K562 (cell line): ENCODE measurements around the gene IPO9. TPM values are rescaled to one million over a fixed set of nuclear protein-coding genes. Genes with fewer than 3 reads are reported as not detected.

Experiments
- EGR1 ChIP-seq: fragments of 450-650 bp; conservative IDR thresholded peaks from 2 replicates; pipeline ENCODE4 v1.6.1; 2017; ENCODE audit warnings: mild to moderate bottlenecking
- MBD2 ChIP-seq: sonication (generic); IDR thresholded peaks from 2 replicates; pipeline ENCODE4 v1.6.1; 2016; ENCODE audit warnings: low read depth, borderline replicate concordance
- MTA3 ChIP-seq: fragments of 450-650 bp; formaldehyde crosslinking; IDR thresholded peaks from 2 replicates; pipeline ENCODE4 v1.6.1; 2017; ENCODE audit warnings: mild to moderate bottlenecking, borderline replicate concordance
- NRF1 ChIP-seq, 2 experiments: fragments of 450-650 bp; IDR thresholded peaks in 1 of 2; conservative IDR thresholded peaks in 1 of 2; 2 replicates each; pipeline ENCODE4 v1.6.1; 2014; ENCODE audit warnings: mild to moderate bottlenecking in 2 of 2
- RBM39 ChIP-seq: fragments of 200-400 bp; formaldehyde crosslinking; optimal IDR thresholded peaks from 2 replicates; pipeline ENCODE3; 2018; ENCODE audit warnings: low read depth, low read length
- TOE1 ChIP-seq, 2 experiments: fragments of 450-650 bp in 1 of 2; sonication (generic) in 1 of 2; formaldehyde crosslinking in 1 of 2; IDR thresholded peaks; 2 replicates each; pipeline versions ENCODE4 v1.7.1 to v1.8.0; 2016 to 2022; ENCODE audit warnings: borderline replicate concordance in 2 of 2, mild to moderate bottlenecking in 2 of 2, antibody characterized with exemption in 1 of 2, inconsistent platforms in 1 of 2, low read depth in 1 of 2, missing genetic modification reagents in 1 of 2, moderate library complexity in 1 of 2
- WHSC1 ChIP-seq: IDR thresholded peaks from one replicate; pipeline ENCODE4 v1.6.1; 2012; ENCODE audit warnings: low read length, control low read depth, inconsistent platforms
- ZKSCAN8 ChIP-seq: fragments of 200-800 bp; sonication (Bioruptor generic); IDR thresholded peaks from 2 replicates; pipeline ENCODE4 v1.6.1; 2016; ENCODE audit warnings: missing genetic modification characterization, missing compliant biosample characterization
- ZNF239 ChIP-seq: fragments of 250-450 bp; sonication (Bioruptor Pico); IDR thresholded peaks from 2 replicates; pipeline ENCODE4 v1.4.0; 2020; ENCODE audit warnings: mild to moderate bottlenecking
- ZNF696 ChIP-seq: fragments of 250-450 bp; sonication (Bioruptor Pico); conservative IDR thresholded peaks from 2 replicates; pipeline ENCODE4 v1.4.0; 2020; ENCODE audit warnings: mild to moderate bottlenecking, moderate library complexity
- polyA plus RNA-seq, 8 experiments: library from polyadenylated mRNA; depleted of rRNA in 4 of 8; stranded (reverse) in 5 of 8; unstranded in 3 of 8; fragments of >200 nt; fragmentation: Nextera tagmentation in 2 of 8; fragmentation: Illumina TruSeq in 1 of 8; extraction: Ambion mirVana in 2 of 8; extraction: Trizol in 1 of 8; gene quantifications; 2 replicates each; pipeline versions ENCODE4 v1.2.1 to v1.2.3, GENCODE V29; 2011 to 2014; ENCODE audit warnings: inconsistent platforms in 1 of 8, missing spikeins in 1 of 8
- total RNA-seq, 7 experiments: library from RNA; depleted of rRNA in 6 of 7; stranded (reverse); fragments of >200 nt in 6 of 7; fragmentation: Illumina TruSeq in 2 of 7; extraction: Trizol in 2 of 7; gene quantifications; 2 replicates each; pipeline versions ENCODE4 v1.2.1 to v1.2.3, GENCODE V29; 2011 to 2021; ENCODE audit warnings: low replicate concordance in 1 of 7
- TF ChIP-seq, protein P1 (sequence below): fragments of 450-650 bp; IDR thresholded peaks from 2 replicates; pipeline ENCODE4 v1.6.1; 2018; ENCODE audit not compliant: partially characterized antibody
- TF ChIP-seq, protein P2 (sequence below): sonication (generic); formaldehyde crosslinking; IDR thresholded peaks from 2 replicates; pipeline ENCODE4 v1.8.0; 2022; ENCODE audit warnings: missing genetic modification reagents, mild to moderate bottlenecking, moderate library complexity, borderline replicate concordance
- TF ChIP-seq, protein P3 (sequence below): sonication (generic); formaldehyde crosslinking; IDR thresholded peaks from 2 replicates; pipeline ENCODE4 v1.8.0; 2022; ENCODE audit warnings: mild to moderate bottlenecking, low read depth, missing genetic modification reagents
- TF ChIP-seq, protein P4 (sequence below): fragments of 200-800 bp; sonication (Bioruptor generic); IDR thresholded peaks from 2 replicates; pipeline ENCODE4 v1.6.1; 2017; ENCODE audit warnings: missing genetic modification characterization, missing compliant biosample characterization
- TF ChIP-seq, protein P5 (sequence below): sonication (generic); formaldehyde crosslinking; IDR thresholded peaks from 2 replicates; pipeline ENCODE4 v1.8.1; 2023; ENCODE audit warnings: mild to moderate bottlenecking, missing genetic modification reagents

IPO9 gene
- total and polyA plus RNA-seq, 9 of the 15 experiments (the other 6 are each of a cell fraction or from before 2014, with no cell fraction given): 27.9 to 78.6 (median 43.9) TPM

DNA sequence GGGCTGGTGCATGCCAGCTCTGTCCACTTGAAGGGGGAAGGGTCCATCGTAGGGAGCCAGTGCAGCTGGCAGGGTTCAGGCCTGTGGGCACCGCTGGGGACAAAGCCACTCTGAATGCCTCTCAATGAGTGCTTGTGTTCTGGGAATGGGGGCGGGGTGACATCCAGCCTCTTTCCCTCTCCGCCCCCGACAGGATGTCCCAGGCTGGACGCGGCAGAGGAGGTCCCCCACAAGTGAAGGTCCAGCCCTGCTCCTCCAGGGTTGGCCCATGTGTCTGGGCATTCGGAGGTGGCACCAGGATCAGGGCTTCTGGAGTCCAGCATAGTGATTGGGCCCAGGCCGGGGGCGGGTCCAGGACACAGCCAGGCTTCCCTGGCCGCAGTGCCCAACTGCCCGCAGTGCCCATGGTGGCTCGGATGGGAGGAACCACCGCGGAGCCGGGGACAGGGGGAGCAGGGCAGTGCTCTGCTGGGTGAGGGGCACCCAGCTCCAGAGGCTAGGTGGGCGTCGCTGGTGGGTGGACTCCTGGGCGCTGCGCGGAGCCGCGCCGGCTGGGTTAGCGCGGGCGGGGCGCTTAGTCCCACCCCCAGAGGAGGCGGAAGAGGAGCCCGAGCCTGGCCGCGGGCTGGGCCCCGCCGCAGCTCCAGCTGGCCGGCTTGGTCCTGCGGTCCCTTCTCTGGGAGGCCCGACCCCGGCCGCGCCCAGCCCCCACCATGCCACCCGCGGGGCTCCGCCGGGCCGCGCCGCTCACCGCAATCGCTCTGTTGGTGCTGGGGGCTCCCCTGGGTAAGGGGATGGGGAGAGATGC, 59.5 kb downstream of the IPO9 start, which contains the start of gene SHISA4 (continued):
- TF ChIP-seq, protein P1, sequence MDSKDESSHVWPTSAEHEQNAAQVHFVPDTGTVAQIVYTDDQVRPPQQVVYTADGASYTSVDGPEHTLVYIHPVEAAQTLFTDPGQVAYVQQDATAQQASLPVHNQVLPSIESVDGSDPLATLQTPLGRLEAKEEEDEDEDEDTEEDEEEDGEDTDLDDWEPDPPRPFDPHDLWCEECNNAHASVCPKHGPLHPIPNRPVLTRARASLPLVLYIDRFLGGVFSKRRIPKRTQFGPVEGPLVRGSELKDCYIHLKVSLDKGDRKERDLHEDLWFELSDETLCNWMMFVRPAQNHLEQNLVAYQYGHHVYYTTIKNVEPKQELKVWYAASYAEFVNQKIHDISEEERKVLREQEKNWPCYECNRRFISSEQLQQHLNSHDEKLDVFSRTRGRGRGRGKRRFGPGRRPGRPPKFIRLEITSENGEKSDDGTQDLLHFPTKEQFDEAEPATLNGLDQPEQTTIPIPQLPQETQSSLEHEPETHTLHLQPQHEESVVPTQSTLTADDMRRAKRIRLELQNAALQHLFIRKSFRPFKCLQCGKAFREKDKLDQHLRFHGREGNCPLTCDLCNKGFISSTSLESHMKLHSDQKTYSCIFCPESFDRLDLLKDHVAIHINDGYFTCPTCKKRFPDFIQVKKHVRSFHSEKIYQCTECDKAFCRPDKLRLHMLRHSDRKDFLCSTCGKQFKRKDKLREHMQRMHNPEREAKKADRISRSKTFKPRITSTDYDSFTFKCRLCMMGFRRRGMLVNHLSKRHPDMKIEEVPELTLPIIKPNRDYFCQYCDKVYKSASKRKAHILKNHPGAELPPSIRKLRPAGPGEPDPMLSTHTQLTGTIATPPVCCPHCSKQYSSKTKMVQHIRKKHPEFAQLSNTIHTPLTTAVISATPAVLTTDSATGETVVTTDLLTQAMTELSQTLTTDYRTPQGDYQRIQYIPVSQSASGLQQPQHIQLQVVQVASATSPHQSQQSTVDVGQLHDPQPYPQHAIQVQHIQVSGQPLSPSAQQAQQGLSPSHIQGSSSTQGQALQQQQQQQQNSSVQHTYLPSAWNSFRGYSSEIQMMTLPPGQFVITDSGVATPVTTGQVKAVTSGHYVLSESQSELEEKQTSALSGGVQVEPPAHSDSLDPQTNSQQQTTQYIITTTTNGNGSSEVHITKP: peak; percentile 68
- TF ChIP-seq, protein P2, sequence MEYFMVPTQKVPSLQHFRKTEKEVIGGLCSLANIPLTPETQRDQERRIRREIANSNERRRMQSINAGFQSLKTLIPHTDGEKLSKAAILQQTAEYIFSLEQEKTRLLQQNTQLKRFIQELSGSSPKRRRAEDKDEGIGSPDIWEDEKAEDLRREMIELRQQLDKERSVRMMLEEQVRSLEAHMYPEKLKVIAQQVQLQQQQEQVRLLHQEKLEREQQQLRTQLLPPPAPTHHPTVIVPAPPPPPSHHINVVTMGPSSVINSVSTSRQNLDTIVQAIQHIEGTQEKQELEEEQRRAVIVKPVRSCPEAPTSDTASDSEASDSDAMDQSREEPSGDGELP (CRISPR knock-in tag): peak; percentile 64; the same call in 1 of the 2 replicates
- no peak for TF ChIP-seq MBD2
- TF ChIP-seq ZNF696: no peak
- TF ChIP-seq RBM39: no peak
- TF ChIP-seq EGR1: peak; percentile 74
- no peak for TF ChIP-seq ZKSCAN8
- TF ChIP-seq, protein P3, sequence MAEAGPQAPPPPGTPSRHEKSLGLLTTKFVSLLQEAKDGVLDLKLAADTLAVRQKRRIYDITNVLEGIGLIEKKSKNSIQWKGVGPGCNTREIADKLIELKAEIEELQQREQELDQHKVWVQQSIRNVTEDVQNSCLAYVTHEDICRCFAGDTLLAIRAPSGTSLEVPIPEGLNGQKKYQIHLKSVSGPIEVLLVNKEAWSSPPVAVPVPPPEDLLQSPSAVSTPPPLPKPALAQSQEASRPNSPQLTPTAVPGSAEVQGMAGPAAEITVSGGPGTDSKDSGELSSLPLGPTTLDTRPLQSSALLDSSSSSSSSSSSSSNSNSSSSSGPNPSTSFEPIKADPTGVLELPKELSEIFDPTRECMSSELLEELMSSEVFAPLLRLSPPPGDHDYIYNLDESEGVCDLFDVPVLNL: 0 out of 2 replicates have a peak, but pooled peaks have one; percentile 49
- TF ChIP-seq NRF1 (conservative IDR thresholded peaks at IDR 0.05 in 1 of 2, IDR thresholded peaks at IDR 0.05 in 1 of 2): peak; percentile 34 to 63; a peak in 3 of 4 replicates
- TF ChIP-seq TOE1 (IDR thresholded peaks at IDR 0.05; ENCODE audit: borderline replicate concordance): no peak
- peak; percentile 63; the same call in 1 of the 2 replicates for TF ChIP-seq TOE1 (CRISPR knock-in tag; IDR thresholded peaks at IDR 0.05; ENCODE audit: borderline replicate concordance, low read depth)
- TF ChIP-seq WHSC1: no peak
- TF ChIP-seq MTA3: peak; percentile 70; the same call in 1 of the 2 replicates
- TF ChIP-seq ZNF239 (CRISPR knock-in tag): no peak
- TF ChIP-seq, protein P4, sequence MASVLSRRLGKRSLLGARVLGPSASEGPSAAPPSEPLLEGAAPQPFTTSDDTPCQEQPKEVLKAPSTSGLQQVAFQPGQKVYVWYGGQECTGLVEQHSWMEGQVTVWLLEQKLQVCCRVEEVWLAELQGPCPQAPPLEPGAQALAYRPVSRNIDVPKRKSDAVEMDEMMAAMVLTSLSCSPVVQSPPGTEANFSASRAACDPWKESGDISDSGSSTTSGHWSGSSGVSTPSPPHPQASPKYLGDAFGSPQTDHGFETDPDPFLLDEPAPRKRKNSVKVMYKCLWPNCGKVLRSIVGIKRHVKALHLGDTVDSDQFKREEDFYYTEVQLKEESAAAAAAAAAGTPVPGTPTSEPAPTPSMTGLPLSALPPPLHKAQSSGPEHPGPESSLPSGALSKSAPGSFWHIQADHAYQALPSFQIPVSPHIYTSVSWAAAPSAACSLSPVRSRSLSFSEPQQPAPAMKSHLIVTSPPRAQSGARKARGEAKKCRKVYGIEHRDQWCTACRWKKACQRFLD (CRISPR knock-in tag): no peak
- TF ChIP-seq, protein P5, sequence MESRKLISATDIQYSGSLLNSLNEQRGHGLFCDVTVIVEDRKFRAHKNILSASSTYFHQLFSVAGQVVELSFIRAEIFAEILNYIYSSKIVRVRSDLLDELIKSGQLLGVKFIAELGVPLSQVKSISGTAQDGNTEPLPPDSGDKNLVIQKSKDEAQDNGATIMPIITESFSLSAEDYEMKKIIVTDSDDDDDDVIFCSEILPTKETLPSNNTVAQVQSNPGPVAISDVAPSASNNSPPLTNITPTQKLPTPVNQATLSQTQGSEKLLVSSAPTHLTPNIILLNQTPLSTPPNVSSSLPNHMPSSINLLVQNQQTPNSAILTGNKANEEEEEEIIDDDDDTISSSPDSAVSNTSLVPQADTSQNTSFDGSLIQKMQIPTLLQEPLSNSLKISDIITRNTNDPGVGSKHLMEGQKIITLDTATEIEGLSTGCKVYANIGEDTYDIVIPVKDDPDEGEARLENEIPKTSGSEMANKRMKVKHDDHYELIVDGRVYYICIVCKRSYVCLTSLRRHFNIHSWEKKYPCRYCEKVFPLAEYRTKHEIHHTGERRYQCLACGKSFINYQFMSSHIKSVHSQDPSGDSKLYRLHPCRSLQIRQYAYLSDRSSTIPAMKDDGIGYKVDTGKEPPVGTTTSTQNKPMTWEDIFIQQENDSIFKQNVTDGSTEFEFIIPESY (CRISPR knock-in tag): peak; percentile 52; the same call in 1 of the 2 replicates
